HG02938 (cell line): ENCODE measurements around the gene MYL5.
"Not testable (repeated sequence)": the region's sequence is repeated elsewhere in the genome, so short reads cannot be mapped to it uniquely, and the experiment has no call there.

Experiments used
- ATAC-seq: cut with Tn5 transposase; IDR thresholded peaks from one replicate; pipeline ENCODE4 v1.9.1; 2021; ENCODE audit warnings: mild to moderate bottlenecking, moderate library complexity; ENCODE audit not compliant: unreplicated experiment

The MYL5 gene

DNA sequence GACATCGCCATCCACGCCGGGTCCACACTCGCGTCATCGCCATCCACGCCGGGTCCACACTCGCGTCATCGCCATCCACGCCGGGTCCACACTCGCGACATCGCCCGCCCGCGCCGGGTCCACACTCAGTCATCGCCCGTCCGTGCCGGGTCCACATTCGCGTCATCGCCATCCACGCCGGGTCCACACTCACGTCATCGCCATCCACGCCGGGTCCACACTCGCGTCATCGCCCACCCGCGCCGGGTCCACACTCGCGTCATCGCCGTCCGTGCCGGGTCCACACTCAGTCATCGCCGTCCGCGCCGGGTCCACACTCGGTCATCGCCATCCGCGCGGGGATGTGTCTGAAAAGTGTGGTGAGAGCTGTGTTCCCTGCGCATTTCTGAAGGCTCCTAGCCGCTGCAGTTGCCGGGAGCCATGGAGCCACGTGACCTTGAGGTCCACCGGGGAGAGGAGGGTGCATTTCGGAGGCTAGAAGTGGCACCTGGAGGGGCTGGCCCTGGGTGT is 48.6 kb downstream of the MYL5 start:
- no peak for ATAC-seq

DNA sequence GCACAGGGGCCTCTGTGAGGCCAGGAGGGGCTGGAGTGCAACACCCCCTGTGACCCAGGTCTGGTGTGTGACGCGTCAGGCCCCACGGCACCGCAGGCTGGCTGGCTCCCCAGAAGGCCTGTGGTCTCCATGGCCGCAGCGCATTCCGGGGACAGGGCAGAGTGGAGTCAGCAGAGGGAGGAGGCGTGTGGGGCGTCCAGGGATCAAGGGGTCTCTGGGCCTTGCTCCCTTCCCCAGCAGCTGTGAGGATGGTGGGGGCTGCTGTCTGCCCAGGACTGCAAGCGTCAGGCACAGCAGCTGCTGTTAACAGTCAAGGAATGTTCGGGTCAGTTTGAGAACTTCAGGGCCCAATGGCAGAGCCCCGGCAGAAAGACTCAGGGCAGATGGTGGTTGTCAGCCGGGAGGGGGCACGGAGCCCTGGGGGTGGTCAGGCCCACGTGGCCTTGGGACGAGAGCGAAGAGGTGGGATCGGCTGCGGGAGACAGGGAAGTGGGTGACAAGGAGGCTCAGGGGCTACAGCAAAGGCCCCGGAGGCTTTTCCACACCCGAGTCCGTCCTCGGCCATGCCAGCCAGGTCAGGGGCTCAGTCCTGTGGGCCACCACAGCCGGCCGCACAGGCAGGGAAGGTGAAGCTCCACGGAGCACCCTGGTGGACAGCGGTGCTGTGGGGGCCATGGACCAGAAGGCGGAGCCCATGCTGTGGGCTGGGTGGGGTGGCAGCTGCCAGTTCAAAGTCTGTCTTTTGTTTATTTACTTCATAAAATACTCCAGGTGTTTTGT is 49.6 kb downstream of the MYL5 start:
- no peak for ATAC-seq

DNA sequence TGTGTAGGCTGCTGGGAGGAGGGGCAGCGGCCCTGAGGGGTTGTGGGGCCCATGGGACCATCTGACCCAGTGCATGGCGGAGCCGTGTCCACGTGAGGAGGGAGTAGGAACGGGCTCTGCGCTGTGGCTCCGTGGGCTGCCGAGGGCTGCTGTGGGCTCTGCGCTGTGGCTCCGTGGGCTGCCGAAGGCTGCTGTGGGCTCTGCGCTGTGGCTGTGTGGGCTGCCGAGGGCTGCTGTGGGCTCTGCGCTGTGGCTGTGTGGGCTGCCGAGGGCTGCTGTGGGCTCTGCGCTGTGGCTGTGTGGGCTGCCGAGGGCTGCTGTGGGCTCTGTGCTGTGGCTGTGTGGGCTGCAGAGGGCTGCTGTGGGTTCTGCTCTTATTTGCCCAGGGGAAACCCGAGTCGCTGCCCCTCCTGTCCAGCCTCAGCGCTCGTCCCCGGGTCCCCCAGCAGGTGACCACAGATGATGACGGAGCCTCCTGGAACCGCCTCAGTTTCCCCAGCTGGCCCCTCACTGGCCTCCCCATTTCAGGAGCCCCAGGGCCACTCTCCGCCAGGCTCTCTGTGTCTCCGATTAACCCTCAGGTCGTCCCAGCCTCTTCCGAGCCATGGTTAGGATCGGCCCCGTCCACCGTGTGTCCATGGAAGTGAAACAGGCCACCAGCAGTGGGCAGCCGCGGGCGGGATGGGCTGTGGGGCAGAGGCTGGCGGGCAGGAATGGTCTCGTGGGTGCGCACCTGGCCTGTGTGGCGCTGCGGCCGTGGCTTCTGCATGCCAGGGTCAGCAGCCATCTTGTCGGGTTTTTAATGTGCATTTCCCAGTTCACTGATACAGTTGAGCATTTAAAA is 51.3 kb downstream of the MYL5 start:
- no peak for ATAC-seq

DNA sequence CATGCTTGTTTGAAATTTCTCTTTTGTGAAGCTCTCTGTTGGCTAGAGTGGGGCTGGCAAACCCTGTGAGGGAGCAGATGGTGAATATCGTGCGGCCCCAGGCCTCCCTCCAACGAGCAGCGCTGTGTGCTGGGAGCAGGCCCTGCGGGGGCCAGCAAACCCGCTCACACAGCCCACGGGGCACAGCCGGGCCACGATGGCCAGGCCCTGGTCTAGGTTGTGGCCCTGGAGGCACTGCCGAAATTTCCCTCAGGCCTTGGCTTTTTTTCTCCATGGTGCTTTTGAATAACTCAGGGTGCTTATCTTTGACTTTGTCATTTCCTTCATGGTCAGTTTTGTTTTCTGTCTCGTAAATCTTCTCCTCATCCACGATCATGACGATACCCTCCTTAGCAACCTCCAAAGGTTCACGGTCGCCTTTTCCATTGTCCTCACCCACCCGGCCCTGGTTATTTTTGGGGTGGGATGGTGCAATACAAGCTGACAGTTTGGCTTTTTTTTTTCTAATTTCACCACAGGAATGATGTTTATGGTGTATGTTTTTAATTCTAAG is 52.0 kb downstream of the MYL5 start:
- no peak for ATAC-seq

DNA sequence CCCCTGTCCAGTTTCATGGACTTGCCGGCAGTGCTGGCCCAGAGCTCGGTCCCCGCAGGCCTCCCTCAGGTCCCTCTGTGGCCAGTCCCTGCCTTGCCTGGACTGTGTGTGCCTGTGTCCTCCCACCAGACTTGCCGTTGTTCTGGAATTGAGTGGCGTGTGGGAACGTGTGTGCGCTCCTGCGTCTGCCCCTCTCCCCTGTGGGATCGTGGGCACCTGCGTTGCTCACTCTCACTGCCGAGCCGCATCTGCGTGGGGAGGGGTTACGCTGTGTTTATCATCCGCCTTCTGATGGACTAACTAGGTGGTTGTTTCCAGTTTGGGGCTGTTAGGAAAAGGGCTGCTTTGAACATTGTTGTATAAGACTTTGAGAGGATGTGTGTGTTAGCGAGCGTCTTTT is 52.5 kb downstream of the MYL5 start:
- ATAC-seq: no peak

DNA sequence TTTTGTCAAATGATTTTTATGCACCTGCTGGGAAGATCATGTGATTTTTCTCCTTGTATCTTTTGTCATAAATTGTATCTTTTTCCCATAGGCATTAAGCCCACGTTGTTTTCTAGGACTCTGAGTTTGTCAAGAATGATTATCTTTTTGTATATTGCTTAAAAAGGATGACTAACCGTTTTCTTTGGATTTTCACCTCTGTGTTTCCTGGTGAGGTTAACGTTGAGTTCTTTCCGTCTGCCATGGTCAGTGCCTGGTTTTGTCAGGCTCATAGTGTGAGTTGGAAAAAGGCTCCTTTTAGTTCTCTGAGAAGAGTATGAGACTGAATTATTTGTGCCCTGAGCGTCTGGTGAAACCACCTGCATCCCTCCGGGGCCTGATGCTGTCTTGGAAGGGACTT is 53.2 kb downstream of the MYL5 start:
- ATAC-seq: no peak

DNA sequence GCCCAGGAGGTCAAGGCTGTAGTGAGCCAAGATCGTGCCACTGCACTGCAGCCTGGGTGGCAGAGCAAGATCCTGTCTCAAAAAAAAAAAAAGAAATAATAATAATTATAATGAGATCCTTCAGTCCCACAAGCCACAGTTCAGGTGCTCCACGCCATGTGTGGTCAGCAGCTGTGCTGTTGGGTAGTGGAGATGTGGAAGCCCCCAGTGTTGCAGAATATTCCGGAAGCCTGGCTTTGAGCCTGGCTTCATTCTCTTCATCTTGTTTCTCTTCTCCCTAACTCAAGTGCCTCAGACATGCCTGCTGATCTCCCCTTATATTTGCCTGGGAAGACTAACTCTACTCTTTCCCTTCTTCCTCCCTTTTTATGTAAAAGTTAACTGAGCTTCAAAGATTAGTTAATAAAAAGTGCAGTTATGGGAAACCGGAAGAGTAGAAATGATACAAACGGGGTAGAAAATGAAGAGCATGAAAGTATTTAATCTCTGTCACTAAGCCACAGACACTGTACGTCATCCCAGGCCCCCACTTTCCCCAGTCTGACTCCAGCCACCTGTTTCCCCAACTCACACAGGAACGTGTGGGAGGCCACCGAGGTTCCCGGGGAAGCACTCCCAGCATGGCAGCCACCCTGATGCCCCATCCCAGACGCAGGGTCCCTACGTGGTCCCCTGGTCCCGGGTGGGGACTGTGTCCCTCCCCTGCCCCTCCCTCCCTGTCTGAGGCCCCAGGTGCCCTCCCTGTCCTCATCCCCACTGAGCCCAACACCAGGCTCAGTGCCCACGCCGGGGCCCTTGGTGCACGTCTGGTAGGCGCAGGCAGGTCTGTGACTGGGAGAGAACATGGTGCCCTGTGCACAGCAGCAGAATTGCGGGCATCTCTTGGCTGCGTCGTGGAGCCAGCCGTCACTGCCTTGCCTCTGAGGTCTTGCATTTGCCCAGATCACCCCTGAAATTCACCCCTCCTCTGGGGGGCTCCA is 55.3 kb downstream of the MYL5 start:
- ATAC-seq: no peak

DNA sequence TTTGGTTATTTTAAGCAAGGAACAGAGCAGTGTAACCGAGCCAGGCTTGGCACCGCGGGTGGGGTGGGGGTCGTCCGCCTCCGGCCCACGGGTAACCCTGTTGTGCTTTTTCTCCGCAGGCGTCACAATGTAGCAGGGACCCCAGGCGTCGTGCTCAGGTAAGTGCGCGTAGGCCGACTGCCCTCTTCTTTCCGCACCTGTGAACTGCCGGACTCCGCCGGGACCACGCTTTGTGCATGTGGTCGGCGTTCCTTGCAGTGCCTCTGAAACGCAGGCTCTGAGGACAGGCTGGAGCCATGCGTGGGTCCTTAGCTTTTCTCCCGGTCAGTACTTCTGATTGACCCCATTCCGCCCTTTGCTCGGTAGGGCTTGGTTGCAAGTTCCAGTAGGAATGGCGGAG is 56.2 kb downstream of the MYL5 start:
- no peak for ATAC-seq

DNA sequence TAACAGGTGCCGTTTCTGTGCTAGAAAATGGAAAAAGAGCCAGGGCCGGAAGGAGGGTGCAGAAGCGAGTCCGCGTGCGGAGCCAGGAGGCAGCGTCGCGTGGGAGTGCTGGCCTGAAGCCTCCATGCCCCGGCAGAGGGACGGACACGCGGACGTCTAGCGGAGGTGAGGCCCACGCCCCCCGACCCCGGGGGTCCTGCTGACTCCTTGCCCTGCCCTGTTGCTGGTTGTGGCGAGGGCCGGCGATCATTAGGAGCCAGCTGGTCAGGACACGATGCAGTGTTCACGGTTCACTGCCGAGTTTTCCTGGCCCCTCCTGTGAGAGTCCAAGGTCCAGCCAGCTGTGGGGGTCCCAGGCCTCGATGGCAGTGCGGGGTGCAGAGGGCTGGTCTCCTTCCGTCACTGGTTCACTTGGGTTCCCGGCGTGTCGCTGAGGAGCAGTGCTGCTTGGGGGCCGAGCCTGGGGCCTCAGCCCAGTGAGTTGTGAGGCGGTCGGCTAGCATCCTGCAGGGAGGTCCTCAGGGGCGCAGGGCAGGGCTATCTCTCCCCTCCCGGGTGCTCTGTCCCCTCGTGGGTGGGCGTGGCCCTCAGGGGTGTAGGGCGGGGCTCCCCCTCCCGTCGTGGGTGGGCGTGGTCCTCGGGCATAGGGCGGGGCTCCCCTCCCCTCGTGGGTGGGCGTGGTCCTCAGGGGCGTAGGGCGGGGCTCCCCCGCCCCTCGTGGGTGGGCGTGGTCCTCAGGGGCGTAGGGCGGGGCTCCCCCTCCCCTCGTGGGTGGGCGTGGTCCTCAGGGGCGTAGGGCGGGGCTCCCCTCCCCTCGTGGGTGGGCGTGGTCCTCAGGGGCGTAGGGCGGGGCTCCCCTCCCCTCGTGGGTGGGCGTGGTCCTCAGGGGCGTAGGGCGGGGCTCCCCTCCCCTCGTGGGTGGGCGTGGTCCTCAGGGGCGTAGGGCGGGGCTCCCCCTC is 56.9 kb downstream of the MYL5 start:
- ATAC-seq: not testable (repeated sequence)
